ENCODE results near the gene DLK1. TPM values are rescaled to one million over a fixed set of nuclear protein-coding genes. Genes with fewer than 3 reads are reported as not detected.

Gene DLK1
- total and polyA plus RNA-seq, 2 of the 4 experiments (the other 2 are of a cell fraction), result under 0.01 to 0.07 TPM

- ChIA-PET POLR2A (ENCODE audit: unreplicated experiment) (no interaction called here), CTCF (no interaction called here)
- Histone ChIP-seq H3K4ac (ENCODE audit: low read depth, low read length) (no peak overlapping the region), H2AFZ (replicated peaks; ENCODE audit: low read length, poor library complexity) (no peak overlapping the region), H4K5ac (ENCODE audit: low read depth, low read length) (no peak overlapping the region), H4K8ac (ENCODE audit: low read depth in 2 of 2, low read length in 2 of 2) (no peak overlapping the region), H2AK5ac (ENCODE audit: low read depth, low read length) (no peak overlapping the region), H3K9me1 (ENCODE audit: insufficient read depth, low read length) (peaks cover 7% of the 10 kb centered on the region), H3K4me3 (ENCODE audit: insufficient read depth, low read depth, low read length) (no peak overlapping the region), H3K4me1 (ENCODE audit: control insufficient read depth, insufficient read depth, low read length) (peaks cover 7% of the 10 kb centered on the region; the same call in 1 of the 2 replicates), H3K4me2 (ENCODE audit: low read depth, low read length) (no peak overlapping the region), H3K9me3 (ENCODE audit: control insufficient read depth, insufficient read depth, low read length) (no peaks in the 10 kb centered on the region), H2BK20ac (ENCODE audit: low read depth, low read length) (no peak overlapping the region), H3K18ac (ENCODE audit: low read depth, low read length) (no peak overlapping the region), H3K14ac (replicated peaks; ENCODE audit: low read depth, low read length) (no peak overlapping the region), H4K20me1 (ENCODE audit: insufficient read depth, low read length) (no peaks in the 10 kb centered on the region; the same call in none of the 2 replicates), H3K27me3 (ENCODE audit: control insufficient read depth, insufficient read depth, low read length) (peaks cover 4% of the 10 kb centered on the region), H3K36me3 (ENCODE audit: control insufficient read depth, insufficient read depth, low read length) (no peaks in the 10 kb centered on the region), H2BK120ac (ENCODE audit: low read depth, low read length) (no peak overlapping the region), H3K23ac (ENCODE audit: low read depth, low read length) (no peak overlapping the region), H4K91ac (ENCODE audit: insufficient read depth, low read depth, low read length) (no peak overlapping the region), H3K27ac (ENCODE audit: insufficient read depth, low read length) (no peak overlapping the region), H3K56ac (ENCODE audit: extremely low read depth, insufficient read depth, low read length) (no peak overlapping the region), H3K9ac (ENCODE audit: low read depth, low read length) (no peak overlapping the region), H2BK15ac (ENCODE audit: low read depth, low read length) (peak overlapping the region; percentile 51; the same call in 1 of the 3 replicates), H2BK5ac (ENCODE audit: low read depth, low read length, poor library complexity, severe bottlenecking) (no peak overlapping the region), H2AK9ac (replicated peaks; ENCODE audit: low read depth, low read length, poor library complexity) (no peak overlapping the region), H3K79me1 (ENCODE audit: low read depth in 1 of 2, low read length in 2 of 2) (no peaks in the 10 kb centered on the region)
- no TSS peak for BruUV-seq (replicated peaks)
- DNase-seq (no peak), ATAC-seq (ENCODE audit: low read depth) (no peak)
- WGBS, 2 experiments (ENCODE audit: extremely low coverage in 2 of 2, insufficient read length in 1 of 2), result 100% methylated on average over 1 of the region's 5 CpGs; no CpG with 5 or more reads in 1 of the 2 experiments
- TF ChIP-seq BHLHE40 (IDR thresholded peaks at IDR 0.05; ENCODE audit: low read depth, low read length) (no peak), SMC3 (IDR thresholded peaks at IDR 0.05; ENCODE audit: low read depth, low read length) (no peak), CHD1 (IDR thresholded peaks at IDR 0.05; ENCODE audit: low read depth, low read length) (no peak)
- intact Hi-C loops (cut with micrococcal nuclease), result loop anchor here (5.0 kb wide), 1 partner anchor 74 kb away; no protein-coding TSS in a partner anchor
- in situ Hi-C loops (cut with MboI; ENCODE audit: low sequenced_read_pairs), result no loop called here
- dilution Hi-C loops (cut with HindIII; ENCODE audit: low sequenced_read_pairs, unreplicated experiment), result no loop called here
Measured at GRCh38 chr14:100748403-100748802, 21.7 kb downstream of the DLK1 start.
